ENCODE data around the gene DST.
"Not testable (repeated sequence)": the region's sequence is repeated elsewhere in the genome, so short reads cannot be mapped to it uniquely, and the experiment has no call there.

DST gene

GRCh38 chr6:56570413-56571359 lies 72.0 kb downstream of the DST start:
- DNase-seq: no peak

DNA sequence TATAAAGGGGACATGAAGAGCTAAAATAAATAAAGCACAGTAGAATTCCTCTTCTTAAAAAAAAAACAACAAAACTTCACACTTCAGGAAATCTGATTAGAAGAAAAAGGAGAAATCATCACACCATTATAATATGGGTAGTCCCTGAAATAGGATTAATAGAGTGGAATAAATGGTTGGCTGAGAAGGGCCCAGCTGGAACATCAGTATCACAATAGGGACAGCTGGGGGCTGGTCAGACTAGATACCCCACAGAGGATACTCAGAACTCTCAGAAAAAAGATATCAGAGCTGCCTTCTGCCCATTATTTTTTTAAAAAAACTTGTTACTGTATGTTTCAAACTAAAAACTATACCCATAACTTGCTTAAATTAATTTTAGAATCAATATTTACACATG lies 75.2 kb downstream of the DST start:
- DNase-seq: no peak

DNA sequence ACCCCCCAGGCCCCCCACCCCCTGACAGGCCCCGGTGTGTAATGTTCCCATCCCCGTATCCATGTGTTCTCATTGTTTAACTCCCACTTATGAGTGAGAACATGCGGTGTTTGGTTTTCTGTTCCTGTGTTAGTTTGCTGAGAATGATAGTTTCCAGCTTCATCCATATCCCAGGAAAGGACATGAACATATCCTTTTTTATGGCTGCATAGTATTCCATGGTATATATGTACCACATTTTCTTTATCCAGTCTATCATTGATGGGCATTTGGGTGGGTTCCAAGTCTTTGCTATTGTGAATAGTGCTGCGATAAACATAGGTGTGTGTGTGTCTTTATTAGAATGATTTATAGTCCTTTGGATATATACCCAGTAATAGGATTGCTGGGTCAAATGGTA lies 80.0 kb downstream of the DST start:
- DNase-seq: not testable (repeated sequence)

DNA sequence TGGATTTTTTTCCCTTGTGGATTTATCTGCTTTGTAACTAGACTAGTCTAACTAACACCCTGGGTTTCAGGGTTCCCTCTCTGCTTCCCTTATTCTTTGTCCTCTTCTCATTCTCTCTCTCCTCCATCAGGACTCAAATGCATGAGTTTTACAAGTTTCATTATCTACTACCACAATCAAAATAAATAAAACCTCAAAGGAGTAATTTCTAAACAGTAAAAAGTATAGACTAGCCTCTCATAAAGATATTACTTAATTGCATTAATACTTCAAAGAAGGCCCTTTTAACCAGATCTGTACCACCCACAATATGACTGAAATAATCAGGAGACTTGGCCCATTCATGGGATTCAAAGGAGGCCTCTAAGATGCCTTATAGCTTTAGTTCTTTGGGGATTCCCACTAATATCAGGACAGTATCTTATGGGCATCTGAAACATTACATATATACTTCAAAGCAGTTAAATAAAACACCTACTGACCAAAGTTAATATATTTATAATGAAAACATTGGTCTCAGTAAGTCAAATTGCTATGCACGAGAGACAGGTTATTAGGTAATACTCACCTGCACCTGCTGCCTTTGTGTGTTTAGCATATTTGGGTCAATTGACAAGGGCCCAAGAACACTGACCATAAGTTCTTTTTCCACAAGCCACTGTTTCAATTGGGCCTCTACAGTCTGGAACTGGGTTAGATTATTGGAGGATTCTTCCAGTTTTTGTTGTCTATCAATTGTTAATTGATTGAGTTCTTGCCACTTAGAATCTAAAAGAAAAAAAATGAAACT lies 85.7 kb downstream of the DST start:
- DNase-seq: no peak

GRCh38 chr6:56555438-56555872 lies 87.2 kb downstream of the DST start:
- DNase-seq: no peak

DNA sequence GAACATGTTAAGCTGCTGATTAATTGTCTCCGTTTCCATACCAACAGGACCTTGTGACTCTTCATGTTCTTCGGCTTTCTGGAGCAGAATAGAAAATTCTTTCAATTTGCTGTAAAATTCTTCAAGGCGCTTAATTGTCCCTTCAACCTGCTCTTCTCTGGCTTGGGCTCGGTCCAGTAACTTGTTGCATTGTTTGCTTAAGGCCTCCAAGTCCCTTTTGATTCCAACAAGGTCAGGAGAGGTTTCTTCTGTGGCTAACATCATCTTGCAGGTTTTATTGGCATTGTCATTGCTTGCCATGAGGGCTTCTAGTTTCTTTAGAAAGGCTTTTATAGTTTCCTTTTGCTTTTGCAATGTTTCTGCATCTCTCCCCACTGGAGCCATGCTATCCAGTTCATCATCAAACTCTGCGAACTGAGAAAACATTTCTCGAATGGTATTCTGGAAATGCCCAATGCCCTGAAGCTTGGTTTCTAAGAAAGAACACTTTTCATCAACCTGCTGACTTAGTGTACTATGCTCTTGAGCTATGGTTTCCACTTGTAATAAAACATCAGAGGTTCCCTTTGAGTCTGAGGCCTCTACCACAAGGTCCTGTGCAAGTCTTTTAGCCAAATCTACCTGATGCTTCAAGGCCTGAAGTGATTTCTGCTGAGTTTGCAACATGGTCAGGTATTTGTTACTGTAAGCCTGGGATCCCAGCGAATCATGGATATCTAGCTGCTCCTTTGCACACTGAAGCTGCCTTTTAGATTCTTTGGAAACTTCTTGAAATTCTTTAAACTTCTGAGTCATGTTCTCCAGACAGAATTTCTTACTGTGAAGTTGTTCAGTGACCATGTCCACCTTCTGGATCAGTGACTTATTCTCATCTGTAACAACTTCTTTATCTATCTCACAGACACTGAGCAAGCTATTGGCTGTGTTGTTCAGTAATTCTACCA lies 90.2 kb downstream of the DST start:
- no peak for DNase-seq

DNA sequence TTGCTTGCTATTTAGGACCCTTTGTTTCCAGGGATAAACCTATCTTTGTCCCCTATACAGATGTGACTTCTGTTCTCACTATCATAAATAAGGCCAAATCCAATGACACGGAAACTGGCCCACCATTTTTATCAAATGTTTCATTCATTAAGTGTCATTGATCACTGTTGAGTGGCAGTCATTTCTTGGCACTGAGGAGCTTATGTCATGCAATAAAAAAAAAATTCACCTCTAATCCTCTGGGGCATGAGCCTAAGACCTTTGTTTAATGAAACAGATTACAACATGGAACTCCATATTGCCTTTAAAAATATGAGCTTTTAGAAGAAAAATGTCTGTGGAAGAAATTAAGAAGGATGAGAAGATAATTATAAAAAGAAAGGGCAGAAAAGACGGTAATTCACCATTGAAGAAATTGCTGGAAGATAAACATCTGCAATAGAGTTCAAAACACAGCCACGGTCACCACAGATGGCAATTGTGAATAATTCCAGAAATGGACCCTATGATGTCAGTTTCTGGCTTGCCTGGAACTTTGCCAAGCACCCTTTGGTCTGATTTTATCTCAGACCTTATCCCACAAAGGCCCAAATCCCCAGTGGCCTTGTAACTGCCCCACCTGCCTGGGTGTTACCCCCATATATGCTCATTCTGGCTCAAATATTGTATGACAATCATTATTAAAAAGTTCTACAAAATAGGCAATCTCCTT lies 91.1 kb downstream of the DST start:
- no peak for DNase-seq

DNA sequence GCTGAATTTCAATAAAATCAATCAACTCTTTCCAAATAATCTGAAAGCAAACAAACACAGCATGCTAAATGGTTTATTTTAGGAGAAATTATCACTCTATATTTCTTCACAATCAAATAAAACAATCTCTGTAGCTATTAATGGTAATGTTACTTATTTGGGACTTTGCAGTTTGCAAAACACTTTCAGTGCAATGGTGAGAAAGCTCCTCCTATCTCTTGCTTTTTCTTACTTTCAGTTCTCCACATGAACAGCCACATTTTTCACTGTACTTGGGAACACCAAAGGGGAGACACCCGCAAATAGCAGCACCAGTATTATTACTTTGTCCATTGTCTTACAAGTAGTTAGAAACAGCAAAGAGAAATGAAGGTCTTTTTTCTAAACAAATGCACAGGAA lies 92.4 kb downstream of the DST start:
- DNase-seq: no peak

DNA sequence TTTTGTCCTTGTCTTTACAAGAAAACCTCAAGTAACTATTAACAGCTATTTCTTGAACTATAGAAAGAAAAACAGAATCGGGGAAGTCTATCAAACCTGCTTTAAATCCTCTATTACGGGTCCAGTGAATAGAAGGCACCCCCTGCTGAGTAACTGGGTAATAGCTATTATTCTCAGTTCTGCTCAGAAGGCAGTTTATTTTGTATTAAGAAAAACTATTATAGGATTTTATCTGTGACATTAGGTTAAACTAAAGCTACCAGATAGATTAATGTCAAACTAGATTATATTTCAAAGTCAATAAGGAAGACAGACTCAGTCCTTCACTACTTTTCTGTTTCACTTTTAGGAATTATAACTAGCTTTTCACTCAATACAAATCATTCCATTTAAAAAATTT lies 93.7 kb downstream of the DST start:
- DNase-seq: no peak

GRCh38 chr6:56547687-56548086 lies 95.0 kb downstream of the DST start:
- DNase-seq: no peak

GRCh38 chr6:56542364-56543331 lies 100.0 kb downstream of the DST start:
- peak; percentile 63 for DNase-seq

DNA sequence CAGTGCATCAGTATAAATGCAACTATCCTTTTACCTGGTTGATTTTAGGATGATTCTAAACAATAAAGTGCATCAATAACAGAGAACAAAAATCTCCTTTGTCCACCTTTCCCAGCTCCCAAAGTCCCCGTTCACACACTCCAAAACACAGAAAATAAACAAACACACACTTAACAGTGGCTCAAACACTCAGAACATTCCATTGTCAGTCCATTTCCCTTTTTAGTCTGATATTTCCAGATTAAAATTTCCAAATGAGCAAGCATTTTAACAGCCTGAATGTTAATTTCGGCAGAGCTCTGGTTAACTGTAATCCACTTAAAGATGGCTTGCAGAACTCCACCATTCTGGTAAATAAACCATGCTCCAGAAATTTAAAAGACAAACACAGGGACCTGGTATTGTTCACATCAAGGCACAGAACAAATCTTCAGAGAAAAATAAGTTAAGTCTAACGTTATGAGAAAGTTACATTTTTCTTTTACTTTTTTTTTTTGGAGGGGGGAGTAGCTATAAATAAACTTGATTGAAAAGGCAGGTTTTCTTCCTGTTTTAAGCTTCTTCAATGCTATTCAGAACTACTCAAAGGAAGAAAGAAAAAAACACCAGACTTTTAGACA lies 100.8 kb downstream of the DST start:
- DNase-seq: no peak

DNA sequence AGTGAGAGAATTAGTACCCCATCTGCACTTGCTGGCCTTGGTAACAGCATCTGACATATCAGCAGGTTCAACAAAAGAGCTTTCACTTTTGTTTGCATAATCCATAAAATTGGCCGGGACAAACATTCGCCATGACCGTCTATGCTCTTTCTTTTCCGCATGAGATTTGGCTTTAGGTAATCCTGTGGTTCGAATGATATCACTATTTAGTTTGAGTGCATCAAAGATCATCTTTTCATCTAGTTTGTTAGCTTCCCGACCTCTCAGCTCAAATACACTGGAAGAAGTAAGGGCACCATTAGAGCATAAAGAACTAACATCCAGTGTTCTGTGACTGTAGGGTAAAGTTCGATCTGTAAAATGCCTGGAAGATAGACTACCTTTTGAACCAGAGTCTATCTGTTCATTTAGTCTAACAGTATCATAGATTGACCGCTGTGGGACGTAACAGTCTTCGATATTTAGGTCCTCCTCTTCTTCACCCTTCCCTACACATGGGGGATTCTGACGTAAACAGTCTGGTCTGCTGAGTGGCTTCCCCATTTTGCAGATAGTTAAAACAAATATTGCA lies 101.6 kb downstream of the DST start:
- DNase-seq: no peak

GRCh38 chr6:56540232-56541029 lies 102.3 kb downstream of the DST start:
- DNase-seq: no peak

DNA sequence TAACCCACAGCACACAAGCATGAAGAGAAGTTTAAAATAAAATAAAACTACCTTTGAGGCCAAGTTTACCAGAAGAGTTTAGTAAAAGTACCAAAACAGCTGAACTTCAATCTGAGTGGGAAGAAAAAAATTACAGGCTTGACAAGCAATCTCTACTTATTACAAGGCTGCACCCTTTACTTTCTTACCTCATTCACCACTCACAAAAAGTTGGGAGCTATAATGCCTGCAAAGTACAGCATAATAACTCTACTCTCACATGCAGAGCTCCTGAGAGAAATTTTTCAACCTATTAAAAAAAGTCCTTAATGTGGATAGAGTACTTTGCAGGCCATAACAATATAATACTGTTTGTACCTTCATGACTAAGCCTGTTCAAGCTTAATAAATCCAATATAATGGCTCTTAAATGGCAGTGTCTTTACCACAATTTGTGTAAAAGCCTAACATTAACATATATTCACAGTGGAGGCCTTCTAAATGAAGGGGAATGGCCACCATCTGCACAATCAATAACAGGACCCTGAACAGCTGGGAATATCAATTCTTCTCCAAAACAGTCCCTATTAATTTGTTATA lies 103.1 kb downstream of the DST start:
- no peak for DNase-seq

GRCh38 chr6:56538851-56539250 lies 103.8 kb downstream of the DST start:
- DNase-seq: no peak

DNA sequence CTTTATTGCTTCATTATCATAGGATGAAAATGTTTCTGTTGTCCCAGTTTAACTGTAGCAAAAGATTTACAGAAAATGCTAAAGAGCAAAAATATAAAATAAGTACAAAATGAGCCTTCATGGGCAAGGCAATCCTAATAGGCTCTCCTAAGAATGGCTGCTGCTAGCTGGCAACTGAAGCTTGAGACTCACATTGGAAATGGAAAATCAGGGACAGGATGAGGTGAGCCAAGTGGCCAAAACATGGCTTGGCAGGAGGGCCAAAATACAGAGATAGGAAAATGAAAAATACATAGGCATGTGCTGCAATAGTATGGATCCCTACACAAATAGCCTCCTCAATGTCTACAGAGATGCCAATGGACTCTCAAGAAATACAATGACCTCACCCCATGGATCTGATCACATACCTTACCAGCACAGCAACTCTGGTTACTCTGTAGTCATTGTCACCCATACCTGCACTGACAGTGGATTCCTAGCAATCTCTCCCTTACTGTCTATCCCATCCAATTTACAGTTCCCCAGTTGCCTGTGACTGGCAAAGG lies 105.4 kb downstream of the DST start:
- no peak for DNase-seq

GRCh38 chr6:56536536-56536935 lies 106.2 kb downstream of the DST start:
- no peak for DNase-seq

DNA sequence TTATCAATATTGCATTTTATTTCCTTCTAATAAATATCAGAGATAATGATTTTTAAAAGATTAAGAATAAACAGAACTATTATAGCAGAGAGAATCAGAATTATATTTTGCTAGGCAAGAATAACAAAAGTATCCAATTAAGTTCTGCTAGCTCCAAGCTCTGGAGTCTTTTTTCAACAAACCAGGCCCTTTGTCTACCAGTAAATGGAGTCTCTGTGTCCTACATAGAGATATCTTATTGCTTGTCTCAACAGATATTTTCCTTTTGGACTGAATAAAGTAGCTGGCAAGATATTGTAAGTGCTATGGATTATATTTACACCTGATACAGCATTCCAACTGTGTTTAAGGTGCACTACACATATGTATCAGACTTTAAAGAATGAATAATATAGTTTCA lies 107.1 kb downstream of the DST start:
- no peak for DNase-seq

Measured in activated naive CD4-positive, alpha-beta T cell treated with anti-CD3 and anti-CD28 coated beads, Interleukin-2, amount 50 U/mL, for 16 hours (primary cell).